HL-60 (cell line): ENCODE results near the gene TMEM129.

Source experiments
- CTCF ChIP-seq: IDR thresholded peaks from one replicate; pipeline ENCODE4 v1.5.1; 2011; ENCODE audit warnings: low read length, control low read depth, inconsistent platforms; ENCODE audit not compliant: insufficient read depth
- POLR2AphosphoS5 ChIP-seq: IDR thresholded peaks from 2 replicates; pipeline ENCODE4 v1.6.1; 2012; ENCODE audit warnings: low read depth
- REST ChIP-seq: IDR thresholded peaks from 2 replicates; pipeline ENCODE4 v1.6.1; 2012; ENCODE audit warnings: low read depth; ENCODE audit not compliant: insufficient replicate concordance
- SPI1 ChIP-seq: IDR thresholded peaks from 2 replicates; pipeline ENCODE4 v1.6.1; 2012; ENCODE audit warnings: low read depth, mild to moderate bottlenecking, borderline replicate concordance

DNA sequence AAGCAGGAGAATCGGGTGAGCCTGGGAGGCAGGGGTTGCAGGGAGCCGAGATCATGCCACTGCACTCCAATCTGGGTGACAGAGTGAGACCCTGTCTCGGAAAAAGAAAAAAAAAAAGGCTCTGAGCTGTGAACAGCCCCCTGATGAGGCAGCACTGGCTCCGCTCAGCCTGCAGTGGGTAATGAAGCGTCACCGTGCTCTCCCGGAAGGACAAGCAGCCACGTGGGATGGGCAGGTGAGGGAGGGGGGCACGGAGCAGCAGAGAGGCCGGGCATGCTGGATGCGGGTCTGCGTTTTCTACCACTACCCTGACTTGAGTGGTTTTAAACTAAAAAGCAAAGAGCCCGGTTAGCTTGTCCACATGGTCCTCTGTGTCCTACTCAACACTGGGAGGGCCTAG is 15.7 kb upstream of the TMEM129 start:
- TF ChIP-seq CTCF, result no peak
- no peak for TF ChIP-seq REST
- no peak for TF ChIP-seq POLR2AphosphoS5
- TF ChIP-seq SPI1, result no peak
